ENCODE measurements around the gene UBASH3A.
"Not testable (repeated sequence)": the region's sequence is repeated elsewhere in the genome, so short reads cannot be mapped to it uniquely, and the experiment has no call there.

DNA sequence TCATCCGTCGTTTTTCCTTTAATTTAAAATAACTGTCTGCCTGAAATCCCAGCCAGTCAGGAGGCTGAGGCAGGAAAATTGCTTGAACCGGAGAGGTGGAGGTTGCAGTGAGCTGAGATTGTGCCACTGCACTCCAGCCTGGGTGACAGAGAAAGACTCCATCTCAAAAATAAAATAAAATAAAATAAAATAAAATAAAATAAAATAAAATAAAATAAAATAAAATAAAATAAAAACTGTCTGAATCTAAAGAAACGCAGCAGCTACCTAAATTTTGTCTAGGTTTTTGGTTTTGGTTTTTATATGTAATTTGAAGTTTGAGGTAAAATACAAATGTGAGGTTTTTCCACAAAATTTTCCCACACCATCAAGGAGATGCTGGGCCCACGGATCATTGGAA, 5.0 kb downstream of the UBASH3A start:
- TF ChIP-seq CTCF (tag by site-specific recombination; IDR thresholded peaks at IDR 0.05); KLF16 (tag by site-specific recombination; IDR thresholded peaks at IDR 0.05); PRDM1 (tag by site-specific recombination; IDR thresholded peaks at IDR 0.05); ZBTB6 (tag by site-specific recombination; IDR thresholded peaks at IDR 0.05); ZNF777 (tag by site-specific recombination; IDR thresholded peaks at IDR 0.05; ENCODE audit: borderline replicate concordance); ZNF311 (tag by site-specific recombination; IDR thresholded peaks at IDR 0.05; ENCODE audit: borderline replicate concordance): not testable (repeated sequence)
